LHCN-M2 (cell line): ENCODE measurements around the gene KIAA2012. TPM values are rescaled to one million over a fixed set of nuclear protein-coding genes. Genes with fewer than 3 reads are reported as not detected.
"Not testable (repeated sequence)": the region's sequence is repeated elsewhere in the genome, so short reads cannot be mapped to it uniquely, and the experiment has no call there.

Experiments
- DNase-seq: peaks from one replicate; pipeline ENCODE4 v3.0.0-alpha.2; 2012; ENCODE audit warnings: low read depth
- total RNA-seq: library from RNA; depleted of rRNA; stranded (reverse); fragments of >200 nt; gene quantifications from 2 replicates; pipeline ENCODE4 v1.2.3, GENCODE V29; 2014

Gene KIAA2012
- total RNA-seq, 1 experiment from 2014 or later = not detected

- peak; percentile 35 for DNase-seq
These were observed 41.7 kb downstream of the KIAA2012 start for GRCh38 chr2:202114795-202115194.

- peak; percentile 92 for DNase-seq
These were observed 42.5 kb downstream of the KIAA2012 start for GRCh38 chr2:202115479-202115971.

GRCh38 chr2:202116691-202117090 is 43.6 kb downstream of the KIAA2012 start:
- DNase-seq = peak; percentile 26

GRCh38 chr2:202118168-202118567 is 45.1 kb downstream of the KIAA2012 start:
- DNase-seq = no peak

GRCh38 chr2:202120828-202121227 is 47.8 kb downstream of the KIAA2012 start:
- DNase-seq = no peak

GRCh38 chr2:202121532-202122162 is 48.6 kb downstream of the KIAA2012 start:
- DNase-seq = no peak

- DNase-seq = no peak
These were observed 49.1 kb downstream of the KIAA2012 start for GRCh38 chr2:202122163-202122540.

GRCh38 chr2:202122980-202123720 is 50.1 kb downstream of the KIAA2012 start:
- DNase-seq = no peak

- no peak for DNase-seq
These were observed 51.2 kb downstream of the KIAA2012 start for GRCh38 chr2:202124286-202124685.

- DNase-seq = no peak
These were observed 54.8 kb downstream of the KIAA2012 start for GRCh38 chr2:202127687-202128331.

- no peak for DNase-seq
These were observed 56.8 kb downstream of the KIAA2012 start for GRCh38 chr2:202129841-202130240.

- no peak for DNase-seq
These were observed 60.3 kb downstream of the KIAA2012 start for GRCh38 chr2:202133200-202133908.

- no peak for DNase-seq
These were observed 60.8 kb downstream of the KIAA2012 start for GRCh38 chr2:202133909-202134265.

- peak; percentile 90 for DNase-seq
These were observed 62.2 kb downstream of the KIAA2012 start for GRCh38 chr2:202135091-202135874.

GRCh38 chr2:202136039-202136438 is 63.0 kb downstream of the KIAA2012 start:
- not testable (repeated sequence) for DNase-seq

- DNase-seq = no peak
These were observed 63.5 kb downstream of the KIAA2012 start for GRCh38 chr2:202136526-202136925.

GRCh38 chr2:202140522-202141252 is 67.6 kb downstream of the KIAA2012 start:
- no peak for DNase-seq

GRCh38 chr2:202141329-202141947 is 68.4 kb downstream of the KIAA2012 start:
- DNase-seq = no peak

GRCh38 chr2:202142540-202142939 is 69.5 kb downstream of the KIAA2012 start:
- DNase-seq = no peak

- DNase-seq = no peak
These were observed 74.7 kb downstream of the KIAA2012 start for GRCh38 chr2:202147775-202148174.
